ENCODE results near the gene SLC35F3. TPM values are rescaled to one million over a fixed set of nuclear protein-coding genes. Genes with fewer than 3 reads are reported as not detected.

Gene SLC35F3
- polyA plus RNA-seq (2011; rRNA removed) (0.06 and 0.09 TPM in 2 replicates), polyA minus RNA-seq (2011; rRNA and poly(A)+ RNA removed) (0.21 TPM in 1 of 2 replicates, not detected in the other)

- ChIA-PET POLR2A (no interaction called here), CTCF (interaction anchor here (1.0 kb wide), 1 partner anchor 9 kb away, joined by 4 read pairs; no protein-coding TSS in a partner anchor)
- DNase-seq (ENCODE audit: low read depth) = no peak
- Histone ChIP-seq H3K36me3 (ENCODE audit: control insufficient read depth, insufficient read depth, low read length) (no peaks in the 10 kb centered on the region), H3K27me3 (ENCODE audit: control insufficient read depth, insufficient read depth, low read length) (no peaks in the 10 kb centered on the region; the same call in 1 of the 2 replicates), H3K4me3 (ENCODE audit: low read depth, low read length) (peak within 1 kb of the TSS; percentile 30)
- no peak for TF ChIP-seq CTCF (IDR thresholded peaks at IDR 0.05; ENCODE audit: insufficient read depth, low read depth, low read length)
Observed at GRCh38 chr1:233904633-233905415, at the start of gene SLC35F3. Gene SLC35F3 (plus strand): TSS chr1:233904676.

- DNase-seq (ENCODE audit: low read depth) = no peak
- Histone ChIP-seq H3K36me3 (ENCODE audit: control insufficient read depth, insufficient read depth, low read length) (no peaks in the 10 kb centered on the region), H3K4me3 (ENCODE audit: low read depth, low read length) (no peak overlapping the region), H3K27me3 (ENCODE audit: control insufficient read depth, insufficient read depth, low read length) (no peaks in the 10 kb centered on the region)
- POLR2A ChIA-PET = no interaction called here
- no peak for TF ChIP-seq CTCF (IDR thresholded peaks at IDR 0.05; ENCODE audit: insufficient read depth, low read depth, low read length)
- CTCF ChIA-PET = no interaction called here
Observed at GRCh38 chr1:233859446-233859845, 45.0 kb upstream of the SLC35F3 start.

GRCh38 chr1:233863901-233864545 is 40.5 kb upstream of the SLC35F3 start:
- TF ChIP-seq CTCF (IDR thresholded peaks at IDR 0.05; ENCODE audit: insufficient read depth, low read depth, low read length) = no peak
- ChIA-PET POLR2A (no interaction called here), CTCF (interaction anchor here (1.6 kb wide), 1 partner anchor 8 kb away, joined by 3 read pairs; no protein-coding TSS in a partner anchor)

GRCh38 chr1:233864578-233864977 is 39.9 kb upstream of the SLC35F3 start:
- Histone ChIP-seq H3K36me3 (ENCODE audit: control insufficient read depth, insufficient read depth, low read length) (no peaks in the 10 kb centered on the region), H3K4me3 (ENCODE audit: low read depth, low read length) (no peak overlapping the region), H3K27me3 (ENCODE audit: control insufficient read depth, insufficient read depth, low read length) (no peaks in the 10 kb centered on the region)
- POLR2A ChIA-PET = no interaction called here
- no peak for TF ChIP-seq CTCF (IDR thresholded peaks at IDR 0.05; ENCODE audit: insufficient read depth, low read depth, low read length)
- CTCF ChIA-PET = interaction anchor here (1.6 kb wide), 1 partner anchor 9 kb away, joined by 3 read pairs; no protein-coding TSS in a partner anchor
- no peak for DNase-seq (ENCODE audit: low read depth)

More at GRCh38 chr1:233863901-233864545, 40.5 kb upstream of the SLC35F3 start:
- no peak overlapping the region for H3K4me3 ChIP-seq (ENCODE audit: low read depth, low read length)
- H3K36me3 ChIP-seq (ENCODE audit: control insufficient read depth, insufficient read depth, low read length) = no peaks in the 10 kb centered on the region
- H3K27me3 ChIP-seq (ENCODE audit: control insufficient read depth, insufficient read depth, low read length) = no peaks in the 10 kb centered on the region
- no peak for DNase-seq (ENCODE audit: low read depth)

- no peak for DNase-seq (ENCODE audit: low read depth)
- POLR2A ChIA-PET = no interaction called here
- H3K36me3 ChIP-seq (ENCODE audit: control insufficient read depth, insufficient read depth, low read length) = no peaks in the 10 kb centered on the region
- no peaks in the 10 kb centered on the region for H3K27me3 ChIP-seq (ENCODE audit: control insufficient read depth, insufficient read depth, low read length)
- no peak overlapping the region for H3K4me3 ChIP-seq (ENCODE audit: low read depth, low read length)
- TF ChIP-seq CTCF (IDR thresholded peaks at IDR 0.05; ENCODE audit: insufficient read depth, low read depth, low read length) = no peak
- CTCF ChIA-PET = interaction anchor here (1.6 kb wide), 1 partner anchor 10 kb away, joined by 3 read pairs; no protein-coding TSS in a partner anchor
Observed at GRCh38 chr1:233865216-233865615, 39.3 kb upstream of the SLC35F3 start.

Measured in BJ (cell line).